GM19025 (cell line): ENCODE data around the gene NGFR.

Experiments
- ATAC-seq: cut with Tn5 transposase; IDR thresholded peaks from one replicate; pipeline ENCODE4 v1.9.1; 2021; ENCODE audit warnings: mild to moderate bottlenecking, low read depth, moderate library complexity; ENCODE audit not compliant: unreplicated experiment

NGFR gene

GRCh38 chr17:49514071-49514721, 19.1 kb downstream of the NGFR start:
- ATAC-seq = no peak

DNA sequence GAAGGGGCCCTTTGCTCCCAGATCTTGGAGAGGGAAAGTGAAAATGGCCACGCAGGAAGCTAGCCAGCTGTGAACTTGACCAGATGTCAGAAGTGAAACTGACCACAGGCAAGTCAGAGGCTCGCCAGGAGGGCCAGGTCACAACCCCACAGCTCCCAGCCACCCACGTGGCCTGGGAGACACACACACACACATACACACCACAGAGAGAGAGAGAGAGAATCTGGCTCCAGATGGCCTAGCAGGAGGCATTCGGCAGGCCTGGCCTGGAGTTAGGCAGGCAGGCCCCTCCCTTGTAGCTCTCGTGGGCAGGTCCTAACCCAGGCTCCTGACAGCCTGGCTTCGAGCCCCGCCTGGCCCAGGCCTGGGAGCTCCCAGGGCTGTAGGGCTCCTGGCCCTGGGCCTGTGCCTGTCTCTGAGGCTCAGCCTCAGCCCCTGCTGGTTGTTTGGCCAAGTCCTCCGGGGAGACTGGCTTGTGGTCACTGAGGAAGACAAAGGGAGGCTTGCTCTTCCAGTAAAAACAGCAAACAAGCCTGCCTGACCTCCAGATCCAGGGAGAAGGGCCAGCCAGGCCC, 20.2 kb downstream of the NGFR start:
- peak; percentile 87 for ATAC-seq

GRCh38 chr17:49516180-49516579, 21.1 kb downstream of the NGFR start:
- ATAC-seq = no peak

DNA sequence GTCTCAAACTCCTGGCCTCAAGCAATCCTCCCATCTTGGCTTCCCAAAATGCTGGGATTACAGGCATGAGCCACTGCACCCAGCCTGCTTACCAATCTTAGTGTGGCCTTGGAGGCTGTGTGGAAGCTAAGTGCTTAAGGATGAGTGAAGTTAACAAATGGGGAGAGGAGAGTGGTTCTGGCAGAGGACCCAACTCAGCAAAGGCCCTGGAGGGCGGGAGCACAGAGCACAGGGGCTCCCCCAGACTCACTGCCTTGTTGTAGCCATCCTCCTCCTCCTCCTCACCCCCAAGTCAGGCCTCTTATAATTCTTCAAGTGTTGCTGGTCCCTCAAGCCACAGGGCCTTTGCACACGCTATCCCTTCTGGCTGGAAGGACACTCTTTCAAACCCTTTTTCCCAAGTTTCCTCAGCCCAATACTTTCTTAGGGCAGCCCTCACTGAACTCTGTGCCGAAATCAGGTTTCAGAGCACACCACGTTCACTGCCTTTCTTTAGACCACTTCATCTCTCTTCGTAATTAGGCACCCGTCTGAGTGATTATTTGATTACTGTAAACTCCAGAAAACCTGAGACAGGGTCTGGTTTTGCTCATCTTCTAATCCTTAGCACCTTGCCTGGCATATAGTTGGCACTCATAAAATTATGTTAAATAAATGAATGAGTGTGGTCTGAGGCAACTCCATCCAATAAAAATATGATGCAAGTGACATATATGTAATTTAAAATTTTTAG, 23.4 kb downstream of the NGFR start:
- ATAC-seq = no peak

- ATAC-seq = no peak
Observed at GRCh38 chr17:49519781-49520180, 24.7 kb downstream of the NGFR start.

DNA sequence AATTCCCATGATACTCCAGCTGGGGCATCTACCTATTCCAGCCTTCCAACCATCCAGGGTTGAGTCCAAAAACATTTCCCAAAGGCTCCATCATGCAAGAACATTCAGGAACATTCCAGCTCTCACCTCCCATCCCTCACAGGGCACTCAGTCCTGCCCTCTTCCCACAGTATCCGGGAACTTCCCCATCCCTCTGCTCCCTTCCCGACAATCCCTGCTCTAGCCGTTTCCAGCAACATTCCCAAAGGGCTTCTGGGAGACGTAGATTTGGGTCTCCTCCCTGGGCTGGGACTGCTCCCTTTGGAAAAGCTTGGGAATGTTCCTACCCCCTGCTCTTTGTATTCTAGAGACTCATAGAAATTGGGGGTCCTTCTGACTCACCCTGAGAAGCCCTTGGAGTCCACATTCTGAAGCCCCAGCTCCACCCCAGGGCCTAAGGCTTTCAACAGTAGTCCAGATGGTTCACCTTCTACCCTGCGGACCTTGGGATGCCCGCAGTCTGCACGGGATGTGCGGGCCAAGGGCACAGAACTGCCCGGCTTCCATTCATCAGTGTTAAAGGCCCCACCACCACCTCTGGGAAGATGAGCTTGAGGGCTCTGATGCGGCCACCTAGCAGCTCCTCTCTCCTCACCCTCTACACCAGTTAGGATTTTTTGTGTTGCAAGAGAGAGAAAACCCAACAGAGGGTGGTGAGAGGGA, 25.4 kb downstream of the NGFR start:
- ATAC-seq = no peak

DNA sequence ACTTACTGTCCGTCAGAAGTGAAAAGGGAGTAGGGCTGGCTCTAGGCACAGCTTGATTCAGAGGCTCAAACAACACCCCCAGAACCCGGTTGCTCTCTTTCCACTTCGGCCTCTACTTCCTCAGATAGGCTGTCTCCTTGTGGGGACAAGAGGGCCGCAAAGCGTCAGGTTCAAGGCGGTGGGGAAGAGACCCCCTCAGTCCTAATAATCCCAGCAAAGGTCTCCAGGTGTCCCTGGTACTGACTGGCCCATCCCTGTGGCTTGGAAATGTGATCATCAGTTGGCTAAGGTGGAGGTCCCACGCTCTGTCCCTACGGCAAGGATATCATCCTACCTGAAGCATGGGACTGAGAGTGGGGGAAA, 26.0 kb downstream of the NGFR start:
- ATAC-seq = no peak

DNA sequence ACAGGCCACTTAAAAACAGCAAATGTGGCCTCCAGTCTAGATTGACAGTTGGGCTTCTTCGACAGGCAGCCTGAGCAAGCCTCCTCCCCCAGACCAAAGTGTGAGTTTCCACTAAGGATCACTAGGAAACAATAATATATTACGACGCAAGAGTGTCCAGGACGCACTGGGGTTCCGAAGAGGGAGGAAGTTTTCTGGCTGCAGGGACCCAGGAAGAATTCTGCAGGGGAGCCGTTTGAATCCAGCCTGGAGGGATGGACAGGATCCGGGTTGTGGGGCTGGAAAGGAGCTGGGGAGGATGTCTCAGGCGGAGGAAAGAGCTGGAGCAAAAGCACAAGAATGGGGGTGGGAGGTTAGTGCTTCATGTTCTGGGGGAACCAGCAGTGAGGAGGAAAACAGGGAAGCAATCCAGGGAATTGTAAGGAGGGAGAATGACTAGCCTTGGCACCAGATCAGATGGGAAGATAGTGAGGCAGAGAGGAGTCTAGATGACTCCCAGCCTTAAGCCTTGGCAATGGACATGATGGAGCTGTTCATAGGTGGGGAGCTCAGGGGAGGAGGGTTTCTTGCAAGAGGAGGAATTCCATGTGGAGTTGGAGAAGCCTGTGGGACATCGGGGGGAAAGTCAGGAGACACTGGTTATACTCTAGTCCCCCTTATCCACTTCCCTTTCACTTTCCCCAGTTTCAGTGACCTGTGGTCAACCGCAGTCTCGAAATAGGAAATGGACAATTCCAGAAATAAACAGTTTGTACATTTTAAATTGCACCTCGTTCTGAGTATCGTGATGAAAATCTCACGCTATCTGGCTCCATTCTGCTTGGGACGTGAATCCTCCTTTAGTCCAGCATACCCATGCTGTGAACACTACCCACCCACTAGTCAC, 26.6 kb downstream of the NGFR start:
- no peak for ATAC-seq

- no peak for ATAC-seq
Observed at GRCh38 chr17:49522357-49522890, 27.3 kb downstream of the NGFR start.

- no peak for ATAC-seq
Observed at GRCh38 chr17:49523196-49523595, 28.1 kb downstream of the NGFR start.

- ATAC-seq = no peak
Observed at GRCh38 chr17:49523706-49524472, 28.8 kb downstream of the NGFR start.

- no peak for ATAC-seq
Observed at GRCh38 chr17:49524473-49525359, 29.6 kb downstream of the NGFR start.

DNA sequence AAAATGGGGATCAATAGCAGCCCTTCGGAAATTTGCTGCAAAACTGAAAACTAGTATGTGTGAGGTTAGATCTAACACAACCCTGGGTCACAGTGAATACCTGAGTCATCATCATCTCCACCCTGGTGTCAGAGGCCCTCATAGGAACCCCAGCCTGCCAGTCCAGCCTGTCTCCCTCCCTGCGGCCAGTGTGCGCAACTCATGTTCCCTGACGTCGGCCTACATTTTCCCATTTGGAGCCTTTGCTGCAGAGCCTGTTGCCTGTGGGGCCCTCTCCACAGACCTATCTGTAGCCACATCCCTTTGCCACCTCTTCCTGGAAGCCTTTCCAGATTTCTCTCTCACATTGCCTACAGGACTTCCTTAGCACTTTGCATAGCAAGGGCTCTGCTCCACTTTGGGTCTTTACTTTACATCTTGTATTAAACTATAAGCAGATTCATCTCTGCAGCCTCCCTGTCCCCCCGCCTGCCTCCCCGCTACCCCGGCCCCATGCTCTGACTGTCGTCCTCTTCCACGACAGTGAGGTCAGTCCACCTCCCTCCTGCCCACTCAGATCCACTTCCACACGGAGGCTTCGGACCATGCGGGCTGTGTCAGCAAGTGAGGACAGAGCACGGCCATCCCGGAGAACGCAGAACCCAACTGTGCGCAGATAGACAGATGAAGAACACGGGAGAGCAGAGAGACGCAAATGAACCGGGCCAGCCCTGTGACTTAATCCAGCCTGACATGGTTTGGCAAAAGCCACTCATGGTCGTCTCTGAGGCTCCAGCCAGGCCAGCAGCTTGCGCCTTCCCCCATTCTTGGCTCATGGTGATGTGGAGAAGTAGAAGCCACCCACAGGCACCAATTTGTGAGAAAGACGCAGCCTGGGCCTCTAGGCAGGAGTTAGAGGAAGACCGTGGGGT, 31.0 kb downstream of the NGFR start:
- no peak for ATAC-seq

DNA sequence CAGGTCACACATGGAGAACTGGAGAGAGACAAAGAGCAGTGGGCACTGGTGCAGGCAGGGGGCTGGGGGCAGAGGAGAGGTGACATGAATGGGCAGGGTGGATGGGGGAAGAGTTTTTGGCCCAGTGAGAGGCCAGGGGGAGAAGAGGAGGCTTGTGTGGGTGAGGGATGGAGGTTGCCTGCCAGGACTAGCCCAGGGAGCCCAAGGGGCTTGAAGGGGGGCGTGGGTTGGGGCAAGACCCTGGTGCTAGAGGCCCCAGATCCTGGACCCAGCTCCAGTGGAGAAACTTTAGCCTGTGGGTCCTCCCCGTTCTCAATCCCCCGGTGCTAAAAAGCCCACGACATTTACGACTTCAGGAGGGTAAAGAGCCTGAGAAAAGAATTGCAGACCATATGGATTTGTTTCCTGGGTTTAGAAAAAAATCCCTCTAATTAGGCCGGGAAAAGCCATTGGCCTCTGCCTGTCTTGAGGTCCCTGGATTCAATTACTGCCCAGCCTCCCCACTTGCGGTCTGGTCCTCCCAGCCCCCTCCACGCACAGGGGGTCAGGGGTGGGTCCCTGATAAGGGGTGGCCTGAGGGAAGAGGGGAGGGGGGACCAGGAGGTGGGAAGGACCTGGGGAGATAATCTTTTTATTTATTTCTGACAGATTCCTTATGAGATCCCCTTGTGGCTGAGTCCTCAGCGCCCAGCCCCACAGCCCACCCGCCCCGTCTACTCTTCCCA, 33.0 kb downstream of the NGFR start:
- ATAC-seq = no peak

- ATAC-seq = no peak
Observed at GRCh38 chr17:49528966-49529365, 33.9 kb downstream of the NGFR start.

GRCh38 chr17:49530118-49530517, 35.0 kb downstream of the NGFR start:
- ATAC-seq = no peak

DNA sequence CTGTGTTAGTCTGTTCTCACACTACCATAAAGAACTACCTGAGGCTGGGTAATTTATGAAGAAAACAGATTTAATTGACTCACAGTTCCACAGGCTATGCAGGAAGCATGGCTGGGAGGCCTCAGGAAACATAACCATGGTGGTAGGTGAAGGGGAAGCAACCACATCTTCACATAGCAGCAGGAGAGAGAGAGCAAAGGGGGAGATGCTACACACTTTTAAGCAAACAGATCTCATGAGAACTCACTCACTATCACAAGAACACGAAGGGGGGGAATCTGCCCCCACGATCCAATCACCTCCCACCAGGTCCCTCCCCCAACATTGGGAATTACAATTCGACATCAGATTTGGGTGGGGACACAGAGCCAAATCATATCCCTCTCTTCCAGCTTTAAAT, 48.8 kb downstream of the NGFR start:
- no peak for ATAC-seq
